GM23338 (cell line): Measurements from ENCODE around the gene MEI4. TPM values are rescaled to one million over a fixed set of nuclear protein-coding genes. Genes with fewer than 3 reads are reported as not detected.

Experiments
- ATAC-seq: fragments of 200-7000 bp; cut with Tn5 transposase; 3 replicates; pipeline ENCODE4 v1.9.1; 2020
- DNase-seq: peaks from one replicate; pipeline ENCODE4 v3.0.0-alpha.2; 2015; ENCODE audit warnings: low spot score
- H2AFZ ChIP-seq: fragments of 200-600 bp; sonication (generic); 2 replicates; pipeline ENCODE4 v1.8.0; 2016; ENCODE audit warnings: antibody characterized with exemption, mild to moderate bottlenecking, moderate library complexity
- H3F3A ChIP-seq: fragments of 200-600 bp; sonication (generic); replicated peaks from 2 replicates; pipeline ENCODE4 v1.8.0; 2017; ENCODE audit warnings: antibody characterized with exemption, mixed run types, low read depth
- H3K27ac ChIP-seq: fragments of 200-600 bp; sonication (generic); 2 replicates; pipeline ENCODE4 v1.6.1; 2016; ENCODE audit warnings: low read depth
- H3K27me3 ChIP-seq: fragments of 200-600 bp; sonication (generic); 2 replicates; pipeline ENCODE4 v1.8.0; 2016; ENCODE audit warnings: mild to moderate bottlenecking, mixed run types, moderate library complexity; ENCODE audit not compliant: insufficient read depth
- H3K36me3 ChIP-seq: fragments of 200-600 bp; sonication (generic); 2 replicates; pipeline ENCODE4 v1.8.0; 2016; ENCODE audit warnings: mild to moderate bottlenecking; ENCODE audit not compliant: insufficient read depth
- H3K4me1 ChIP-seq: fragments of 200-600 bp; sonication (generic); 2 replicates; pipeline ENCODE4 v1.8.0; 2016; ENCODE audit warnings: mild to moderate bottlenecking, moderate library complexity; ENCODE audit not compliant: insufficient read depth
- H3K4me2 ChIP-seq: fragments of 200-600 bp; sonication (generic); 2 replicates; pipeline ENCODE4 v1.7.1; 2017; ENCODE audit warnings: mixed run types
- H3K4me3 ChIP-seq: fragments of 200-600 bp; sonication (generic); 2 replicates; pipeline ENCODE4 v1.6.1; 2016; ENCODE audit warnings: mixed run types
- H3K79me2 ChIP-seq: fragments of 200-600 bp; sonication (generic); replicated peaks from 2 replicates; pipeline ENCODE4 v1.8.0; 2017; ENCODE audit warnings: mild to moderate bottlenecking; ENCODE audit not compliant: insufficient read depth
- H3K9me2 ChIP-seq: fragments of 200-600 bp; sonication (generic); 2 replicates; pipeline ENCODE4 v1.8.0; 2017; ENCODE audit not compliant: insufficient read depth
- H4K20me1 ChIP-seq: fragments of 200-600 bp; sonication (generic); replicated peaks from 2 replicates; pipeline ENCODE4 v1.8.0; 2017; ENCODE audit warnings: mild to moderate bottlenecking; ENCODE audit not compliant: insufficient read depth
- H3K27ac Mint-ChIP-seq: 2 replicates; pipeline ENCODE4 v1.8.0; 2020; ENCODE audit warnings: inconsistent platforms, mild to moderate bottlenecking, moderate library complexity, mixed read lengths
- H3K27me3 Mint-ChIP-seq: 3 replicates; pipeline ENCODE4 v1.8.0; 2022; ENCODE audit warnings: low read depth, mild to moderate bottlenecking, moderate library complexity, mixed read lengths, inconsistent platforms; ENCODE audit not compliant: insufficient read depth, poor library complexity
- H3K36me3 Mint-ChIP-seq: 3 replicates; pipeline ENCODE4 v1.8.0; 2021; ENCODE audit warnings: low read depth, mild to moderate bottlenecking, inconsistent platforms, moderate library complexity, mixed read lengths
- H3K4me1 Mint-ChIP-seq: 3 replicates; pipeline ENCODE4 v1.8.0; 2020; ENCODE audit warnings: mild to moderate bottlenecking, inconsistent platforms, mixed read lengths
- H3K4me3 Mint-ChIP-seq: 3 replicates; pipeline ENCODE4 v1.8.0; 2021; ENCODE audit warnings: moderate library complexity, mild to moderate bottlenecking, inconsistent platforms, mixed read lengths
- H3K9me3 Mint-ChIP-seq: 3 replicates; pipeline ENCODE4 v1.8.0; 2020; ENCODE audit warnings: moderate library complexity, mild to moderate bottlenecking, inconsistent platforms, mixed read lengths
- CTCF ChIP-seq, 2 experiments: fragments of 200-600 bp in 1 of 2; sonication (generic) in 1 of 2; conservative IDR thresholded peaks; 2 replicates each; pipeline versions ENCODE4 v1.5.1 to v1.6.1; 2016 to 2017; ENCODE audit warnings: antibody characterized with exemption in 2 of 2, low read depth in 2 of 2, mild to moderate bottlenecking in 2 of 2, moderate library complexity in 1 of 2
- ETS1 ChIP-seq: IDR thresholded peaks from 2 replicates; pipeline ENCODE4 v1.6.1; 2016; ENCODE audit warnings: antibody characterized with exemption
- EZH2 ChIP-seq: fragments of 200-600 bp; sonication (generic); IDR thresholded peaks from one replicate; pipeline ENCODE4 v1.8.0; 2017; ENCODE audit warnings: antibody characterized with exemption, mild to moderate bottlenecking, low read depth; ENCODE audit not compliant: unreplicated experiment
- EZH2phosphoT487 ChIP-seq: fragments of 200-600 bp; sonication (generic); IDR thresholded peaks from one replicate; pipeline ENCODE4 v1.8.1; 2018; ENCODE audit warnings: antibody characterized with exemption; ENCODE audit not compliant: unreplicated experiment
- JUNB ChIP-seq: IDR thresholded peaks from one replicate; pipeline ENCODE4 v1.6.1; 2016; ENCODE audit warnings: antibody characterized with exemption; ENCODE audit not compliant: unreplicated experiment
- REST ChIP-seq: IDR thresholded peaks from one replicate; pipeline ENCODE4 v1.6.1; 2018; ENCODE audit warnings: antibody characterized with exemption; ENCODE audit not compliant: unreplicated experiment
- STAT1 ChIP-seq: IDR thresholded peaks from one replicate; pipeline ENCODE4 v1.6.1; 2016; ENCODE audit warnings: antibody characterized with exemption; ENCODE audit not compliant: unreplicated experiment
- ZNF114 ChIP-seq: fragments of 250-450 bp; sonication (Bioruptor Pico); IDR thresholded peaks from 2 replicates; pipeline ENCODE4 v1.5.0; 2020; ENCODE audit warnings: mild to moderate bottlenecking, moderate library complexity
- ZNF331 ChIP-seq: fragments of 250-450 bp; sonication (Bioruptor Pico); IDR thresholded peaks from 2 replicates; pipeline ENCODE4 v1.5.0; 2020; ENCODE audit warnings: low read depth, mild to moderate bottlenecking, moderate library complexity
- ZNF462 ChIP-seq: fragments of 250-450 bp; sonication (Bioruptor Pico); IDR thresholded peaks from 2 replicates; pipeline ENCODE4 v1.5.0; 2020; ENCODE audit warnings: mild to moderate bottlenecking, moderate library complexity
- polyA plus RNA-seq: library from polyadenylated mRNA; unstranded; fragments of >200 nt; fragmentation: Nextera tagmentation; extraction: Ambion mirVana; gene quantifications from 2 replicates; pipeline ENCODE4 v1.2.1, GENCODE V29; 2016
- total RNA-seq: library from RNA; depleted of rRNA; stranded (reverse); fragments of >200 nt; shearing (Covaris generic); gene quantifications from 2 replicates; pipeline ENCODE4 v1.2.3, GENCODE V29; 2014

MEI4 gene
- total and polyA plus RNA-seq, 2 experiments from 2014 or later, result 0.23 to 0.63 TPM

GRCh38 chr6:77786935-77787629, 134.2 kb downstream of the MEI4 start (continued):
- TF ChIP-seq ZNF462 (CRISPR knock-in tag) (no peak), EZH2phosphoT487 (no peak), CTCF (conservative IDR thresholded peaks at IDR 0.05; ENCODE audit: low read depth in 2 of 2) (no peak), JUNB (no peak)

- no peak for ATAC-seq
- H3K36me3 Mint-ChIP-seq, result peaks cover 5% of the 10 kb centered on the region; the same call in 1 of the 3 replicates
- Histone ChIP-seq H3K4me1 (no peaks in the 10 kb centered on the region), H3K9me2 (no peaks in the 10 kb centered on the region), H3K4me3 (no peak overlapping the region), H2AFZ (no peak overlapping the region), H3K79me2 (no peaks in the 10 kb centered on the region), H3F3A (no peaks in the 10 kb centered on the region), H4K20me1 (no peaks in the 10 kb centered on the region), H3K4me2 (no peak overlapping the region), H3K27me3 (no peaks in the 10 kb centered on the region), H3K27ac (no peak overlapping the region), H3K36me3 (no peaks in the 10 kb centered on the region; the same call in 1 of the 2 replicates)
- no peak for DNase-seq
- H3K27me3 Mint-ChIP-seq, result no peaks in the 10 kb centered on the region
- no peaks in the 10 kb centered on the region for H3K4me1 Mint-ChIP-seq
- no peak overlapping the region for H3K27ac Mint-ChIP-seq
- no peak overlapping the region for H3K4me3 Mint-ChIP-seq
- H3K9me3 Mint-ChIP-seq, result peaks cover 50% of the 10 kb centered on the region
- no peak for TF ChIP-seq JUNB
- TF ChIP-seq ETS1, result no peak
- TF ChIP-seq STAT1, result no peak
- TF ChIP-seq ZNF114 (CRISPR knock-in tag), result no peak
- TF ChIP-seq EZH2, result no peak
- no peak for TF ChIP-seq ZNF331 (CRISPR knock-in tag)
- TF ChIP-seq REST, result no peak
These were observed 144.3 kb downstream of the MEI4 start for GRCh38 chr6:77796824-77797809.
